Measurements from ENCODE around the gene A4GALT. TPM values are rescaled to one million over a fixed set of nuclear protein-coding genes. Genes with fewer than 3 reads are reported as not detected.
A peak's percentile ranks its signal among the peaks of the same experiment; 100 is the strongest.

A4GALT gene
- total and polyA plus RNA-seq, 2 of the 13 experiments (the other 11 are each of a cell fraction or from before 2014, with no cell fraction given) = 0.09 to 1.1 TPM

GRCh38 chr22:42651134-42651533, 69.5 kb downstream of the A4GALT start:
- in situ Hi-C loops (cut with HindIII; ENCODE audit: extremely low pct_ligation_motif_present, low pct_unique_long_range_greater_than_20kb) (no loop called here), intact Hi-C loops (cut with micrococcal nuclease; ENCODE audit: unreplicated experiment) (no loop called here)
- DNase-seq (ENCODE audit: low spot score) = peak; percentile 52
- H2AFZ ChIP-seq (ENCODE audit: low read length) = no peak overlapping the region
- no peaks in the 10 kb centered on the region; the same call in 1 of the 2 replicates for H4K20me1 ChIP-seq (ENCODE audit: insufficient read depth, low read length)
- WGBS (ENCODE audit: low lambda C conversion rate) = 25% methylated on average over 7 of the region's 7 CpGs
- H3K9ac ChIP-seq (ENCODE audit: insufficient read depth, low read depth, low read length) = no peak overlapping the region
- no peak overlapping the region for H3K27ac ChIP-seq (ENCODE audit: extremely low read length, insufficient read depth, low read length)
- POLR2A ChIA-PET = interaction anchor here (1.0 to 3.6 kb wide), 3 partner anchors 9 to 37 kb away, joined by 3 to 19 read pairs (median 4); partner anchors contain the start of gene POLDIP3
- ATAC-seq = no peak
- FAIRE-seq = no peak
- H3K4me3 ChIP-seq (replicated peaks in 1 of 3; ENCODE audit: insufficient read depth in 1 of 3, low read depth in 2 of 3, low read length in 3 of 3) = no peak overlapping the region
- peaks cover 2 to 14% of the 10 kb centered on the region in 2 experiments; a peak in 3 of 5 replicates for H3K27me3 ChIP-seq (ENCODE audit: control insufficient read depth in 1 of 2, insufficient read depth in 2 of 2, low read length in 2 of 2)
- CTCF ChIA-PET (ENCODE audit: low intra/inter-chr PET ratio, low total read pairs) = no interaction called here
- peaks cover 28% of the 10 kb centered on the region for H3K79me2 ChIP-seq (ENCODE audit: insufficient read depth, low read length)
- H3K36me3 ChIP-seq (replicated peaks in 1 of 2; ENCODE audit: control insufficient read depth in 1 of 2, insufficient read depth in 2 of 2, low read length in 2 of 2) = no peaks in the 10 kb centered on the region; a peak in 1 of 5 replicates
- no peak overlapping the region for H3K4me2 ChIP-seq (ENCODE audit: low read depth, low read length)
- peaks cover 79% of the 10 kb centered on the region for H3K4me1 ChIP-seq (ENCODE audit: insufficient read depth, low read length)
- H3K9me3 ChIP-seq (ENCODE audit: low read length) = no peaks in the 10 kb centered on the region
- no TSS peak for BruUV-seq (replicated peaks)
- peak; percentile 82 for TF ChIP-seq FOSL2 (CRISPR knock-in tag; IDR thresholded peaks at IDR 0.05)
- TF ChIP-seq ZNF121 (CRISPR knock-in tag; IDR thresholded peaks at IDR 0.05) = peak; percentile 92
- peak; percentile 36; the same call in 1 of the 2 replicates for TF ChIP-seq ZNF687 (CRISPR knock-in tag; IDR thresholded peaks at IDR 0.05)
- peak; percentile 24; the same call in 1 of the 2 replicates for TF ChIP-seq CREB1 (IDR thresholded peaks at IDR 0.05)
- no peak for TF ChIP-seq CREB1 (CRISPR knock-in tag; IDR thresholded peaks at IDR 0.05)
- TF ChIP-seq HOXA3 (CRISPR knock-in tag; IDR thresholded peaks at IDR 0.05) = no peak
- TF ChIP-seq ZNF263 (CRISPR knock-in tag; IDR thresholded peaks at IDR 0.05) = peak; percentile 81

Measured in HepG2 (cell line).